HG03045 (cell line): ENCODE data around the gene NSUN3.

Source experiments
- ATAC-seq: cut with Tn5 transposase; IDR thresholded peaks from one replicate; pipeline ENCODE4 v1.9.1; 2021; ENCODE audit warnings: mild to moderate bottlenecking, moderate library complexity; ENCODE audit not compliant: unreplicated experiment

Gene NSUN3

DNA sequence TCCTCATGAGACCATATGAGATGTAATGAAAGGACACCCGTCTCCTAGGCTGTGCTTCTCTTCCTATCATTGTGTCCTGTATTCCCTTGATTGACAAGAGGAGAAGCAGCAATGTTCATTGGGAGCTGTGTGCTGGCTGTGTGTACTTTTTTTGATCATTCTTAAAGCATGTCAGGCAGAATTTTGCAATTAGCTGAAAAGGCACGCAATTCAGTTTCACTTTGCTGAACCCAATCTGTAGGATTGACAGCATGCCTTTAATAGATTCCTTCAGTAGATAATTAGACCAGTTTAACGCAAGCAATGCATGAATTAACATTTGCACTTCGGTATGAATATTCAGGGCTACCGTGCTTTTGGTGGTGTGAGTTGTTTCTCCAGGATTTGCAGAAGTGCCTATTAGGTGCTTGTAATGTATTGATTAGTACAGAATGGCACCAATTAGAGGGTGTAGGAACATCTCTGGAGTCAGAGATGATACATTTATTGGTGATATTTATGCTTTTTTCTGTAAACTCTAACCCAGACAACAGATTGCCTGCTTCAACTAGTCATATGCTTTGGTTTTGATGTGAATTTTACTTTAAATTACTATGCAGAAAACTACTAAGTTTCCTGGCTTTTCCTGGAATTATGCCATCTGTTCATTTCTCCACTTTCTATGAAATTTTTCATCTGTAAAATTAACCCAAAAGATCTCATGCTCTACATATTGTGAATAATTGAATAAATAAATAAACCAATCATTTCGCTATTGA is 114.3 kb downstream of the NSUN3 start:
- no peak for ATAC-seq
